NCI-H2227 treated with DMSO at 0.1 percent for 48 hours (cell line): Measurements from ENCODE around the gene PCDH9.

Experiments
- DNase-seq: peaks from one replicate; lab custom pipeline; 2025; lab: John Stamatoyannopoulos, UW

The PCDH9 gene

GRCh38 chr13:66462187-66462586, 767.9 kb downstream of the PCDH9 start:
- no peak for DNase-seq

- DNase-seq: no peak
These were observed 769.1 kb downstream of the PCDH9 start for GRCh38 chr13:66461021-66461420.

- no peak for DNase-seq
These were observed 770.5 kb downstream of the PCDH9 start for GRCh38 chr13:66459634-66460033.

GRCh38 chr13:66459143-66459542, 771.0 kb downstream of the PCDH9 start:
- DNase-seq: no peak

GRCh38 chr13:66446413-66446812, 783.7 kb downstream of the PCDH9 start:
- DNase-seq: no peak

GRCh38 chr13:66443926-66444325, 786.2 kb downstream of the PCDH9 start:
- DNase-seq: no peak

GRCh38 chr13:66440938-66441337, 789.2 kb downstream of the PCDH9 start:
- DNase-seq: no peak

- no peak for DNase-seq
These were observed 799.4 kb downstream of the PCDH9 start for GRCh38 chr13:66430728-66431127.

GRCh38 chr13:66430269-66430668, 799.9 kb downstream of the PCDH9 start:
- no peak for DNase-seq

- DNase-seq: no peak
These were observed 801.0 kb downstream of the PCDH9 start for GRCh38 chr13:66429156-66429555.

- no peak for DNase-seq
These were observed 802.7 kb downstream of the PCDH9 start for GRCh38 chr13:66427458-66427861.

- DNase-seq: no peak
These were observed 804.4 kb downstream of the PCDH9 start for GRCh38 chr13:66425741-66426140.

- DNase-seq: no peak
These were observed 805.7 kb downstream of the PCDH9 start for GRCh38 chr13:66424422-66424821.

GRCh38 chr13:66415444-66415843, 814.7 kb downstream of the PCDH9 start:
- no peak for DNase-seq

- no peak for DNase-seq
These were observed 815.9 kb downstream of the PCDH9 start for GRCh38 chr13:66414066-66414800.

- DNase-seq: no peak
These were observed 819.8 kb downstream of the PCDH9 start for GRCh38 chr13:66410314-66410713.

GRCh38 chr13:66409542-66409941, 820.6 kb downstream of the PCDH9 start:
- DNase-seq: no peak

GRCh38 chr13:66407128-66407527, 823.0 kb downstream of the PCDH9 start:
- no peak for DNase-seq

GRCh38 chr13:66405908-66406802, 824.0 kb downstream of the PCDH9 start:
- DNase-seq: no peak

- no peak for DNase-seq
These were observed 827.6 kb downstream of the PCDH9 start for GRCh38 chr13:66402546-66402945.

- DNase-seq: no peak
These were observed 828.1 kb downstream of the PCDH9 start for GRCh38 chr13:66402066-66402465.

- DNase-seq: no peak
These were observed 829.8 kb downstream of the PCDH9 start for GRCh38 chr13:66400292-66400691.

GRCh38 chr13:66399873-66400272, 830.3 kb downstream of the PCDH9 start:
- DNase-seq: no peak
